Endothelial cell (in vitro differentiated cells): Measurements from ENCODE around the gene PPARGC1A. TPM values are rescaled to one million over a fixed set of nuclear protein-coding genes. Genes with fewer than 3 reads are reported as not detected.

Experiments used
- DNase-seq: peaks from one replicate; pipeline ENCODE4 v3.0.0; 2021; ENCODE audit warnings: low spot score
- H3K27ac Mint-ChIP-seq: one replicate; pipeline ENCODE4 v1.8.0; 2021; ENCODE audit warnings: mixed read lengths, inconsistent platforms; ENCODE audit not compliant: unreplicated experiment
- H3K27me3 Mint-ChIP-seq: one replicate; pipeline ENCODE4 v1.8.0; 2021; ENCODE audit warnings: mild to moderate bottlenecking, moderate library complexity, mixed read lengths, inconsistent platforms; ENCODE audit not compliant: unreplicated experiment
- H3K36me3 Mint-ChIP-seq: one replicate; pipeline ENCODE4 v1.8.0; 2021; ENCODE audit warnings: mild to moderate bottlenecking, low read depth, mixed read lengths, inconsistent platforms; ENCODE audit not compliant: unreplicated experiment
- H3K4me1 Mint-ChIP-seq: one replicate; pipeline ENCODE4 v1.8.0; 2021; ENCODE audit warnings: mild to moderate bottlenecking, mixed read lengths, inconsistent platforms; ENCODE audit not compliant: unreplicated experiment
- H3K4me3 Mint-ChIP-seq: one replicate; pipeline ENCODE4 v1.8.0; 2021; ENCODE audit warnings: mild to moderate bottlenecking, mixed read lengths, inconsistent platforms; ENCODE audit not compliant: unreplicated experiment
- H3K9me3 Mint-ChIP-seq: one replicate; pipeline ENCODE4 v1.8.0; 2021; ENCODE audit warnings: mixed read lengths, inconsistent platforms; ENCODE audit not compliant: unreplicated experiment
- total RNA-seq: library from RNA; stranded (reverse); fragmentation: NEBNext Ultra II Directional; extraction: Animal tissue kit (Norgen Biotek cat#: 25700); gene quantifications from one replicate; pipeline ENCODE4 v1.2.1, GENCODE V29; 2021; ENCODE audit not compliant: unreplicated experiment
- TF ChIP-seq, protein P1 (sequence below): fragments of 200-600 bp; sonication (generic); IDR thresholded peaks from one replicate; pipeline ENCODE4 v1.5.0; 2021; ENCODE audit warnings: antibody characterized with exemption; ENCODE audit not compliant: unreplicated experiment

Gene PPARGC1A
- total RNA-seq, 1 donor from 2014 or later = 11.4 TPM

- Mint-ChIP-seq H3K9me3 (no peaks in the 10 kb centered on the region), H3K4me3 (no peak overlapping the region), H3K27me3 (peaks cover 1% of the 10 kb centered on the region), H3K4me1 (no peaks in the 10 kb centered on the region), H3K27ac (no peak overlapping the region), H3K36me3 (no peaks in the 10 kb centered on the region)
- TF ChIP-seq, protein P1, sequence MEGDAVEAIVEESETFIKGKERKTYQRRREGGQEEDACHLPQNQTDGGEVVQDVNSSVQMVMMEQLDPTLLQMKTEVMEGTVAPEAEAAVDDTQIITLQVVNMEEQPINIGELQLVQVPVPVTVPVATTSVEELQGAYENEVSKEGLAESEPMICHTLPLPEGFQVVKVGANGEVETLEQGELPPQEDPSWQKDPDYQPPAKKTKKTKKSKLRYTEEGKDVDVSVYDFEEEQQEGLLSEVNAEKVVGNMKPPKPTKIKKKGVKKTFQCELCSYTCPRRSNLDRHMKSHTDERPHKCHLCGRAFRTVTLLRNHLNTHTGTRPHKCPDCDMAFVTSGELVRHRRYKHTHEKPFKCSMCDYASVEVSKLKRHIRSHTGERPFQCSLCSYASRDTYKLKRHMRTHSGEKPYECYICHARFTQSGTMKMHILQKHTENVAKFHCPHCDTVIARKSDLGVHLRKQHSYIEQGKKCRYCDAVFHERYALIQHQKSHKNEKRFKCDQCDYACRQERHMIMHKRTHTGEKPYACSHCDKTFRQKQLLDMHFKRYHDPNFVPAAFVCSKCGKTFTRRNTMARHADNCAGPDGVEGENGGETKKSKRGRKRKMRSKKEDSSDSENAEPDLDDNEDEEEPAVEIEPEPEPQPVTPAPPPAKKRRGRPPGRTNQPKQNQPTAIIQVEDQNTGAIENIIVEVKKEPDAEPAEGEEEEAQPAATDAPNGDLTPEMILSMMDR = no peak
- no peak for DNase-seq
Observed at GRCh38 chr4:23746027-23746426, 143.8 kb downstream of the PPARGC1A start.

DNA sequence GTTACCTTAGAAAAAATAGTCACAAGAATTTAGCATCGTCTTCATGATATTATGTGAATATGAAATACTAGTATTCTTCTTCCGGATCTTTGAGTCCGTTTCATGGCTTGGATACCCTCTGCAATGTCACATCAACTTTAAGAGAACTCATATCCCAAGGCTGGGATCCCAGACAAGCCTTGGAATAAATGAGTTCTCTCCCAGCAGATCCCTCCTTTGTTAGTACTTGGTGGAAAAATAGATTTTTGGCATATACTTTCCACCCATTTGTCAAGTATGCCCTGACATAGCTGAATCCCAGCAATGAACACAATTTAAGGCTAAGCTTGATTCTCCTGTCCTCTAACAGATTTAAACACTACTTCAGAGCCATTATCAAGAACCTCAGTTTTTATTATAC is 144.5 kb downstream of the PPARGC1A start:
- no peak overlapping the region for H3K27ac Mint-ChIP-seq
- no peaks in the 10 kb centered on the region for H3K4me1 Mint-ChIP-seq
- TF ChIP-seq, protein P1 = no peak
- H3K4me3 Mint-ChIP-seq = no peak overlapping the region
- DNase-seq = no peak
- no peaks in the 10 kb centered on the region for H3K9me3 Mint-ChIP-seq
- peaks cover 1% of the 10 kb centered on the region for H3K27me3 Mint-ChIP-seq
- H3K36me3 Mint-ChIP-seq = no peaks in the 10 kb centered on the region
